Measurements from ENCODE around the gene EFCAB6. TPM values are rescaled to one million over a fixed set of nuclear protein-coding genes. Genes with fewer than 3 reads are reported as not detected.

The EFCAB6 gene
- total and polyA plus RNA-seq, 5 donors from 2014 or later, result 0.18 to 0.77 (median 0.30) TPM; not detected in 2

- H3K9me3 ChIP-seq (ENCODE audit: control insufficient read depth in 2 of 2, low read length in 2 of 2), result no peaks in the 10 kb centered on the region
- no peak overlapping the region for H3K27ac ChIP-seq (ENCODE audit: insufficient read depth, low read length, poor library complexity, severe bottlenecking)
- no peak for DNase-seq
- H3K4me3 ChIP-seq (ENCODE audit: low read depth, low read length), result no peak overlapping the region
- H3K36me3 ChIP-seq (ENCODE audit: control insufficient read depth, insufficient read depth, low read length), result no peaks in the 10 kb centered on the region
- Mint-ChIP-seq H3K4me1 (no peaks in the 10 kb centered on the region), H3K9me3 (no peaks in the 10 kb centered on the region), H3K36me3 (no peaks in the 10 kb centered on the region), H3K27me3 (no peaks in the 10 kb centered on the region), H3K4me3 (no peak overlapping the region), H3K27ac (no peak overlapping the region)
- H3K4me1 ChIP-seq (ENCODE audit: control insufficient read depth, insufficient read depth, low read length, poor library complexity, severe bottlenecking), result no peaks in the 10 kb centered on the region
- no peak for ATAC-seq (ENCODE audit: low read depth in 2 of 2)
- no peaks in the 10 kb centered on the region for H3K27me3 ChIP-seq (ENCODE audit: control insufficient read depth, insufficient read depth, low read length)
Measured at GRCh38 chr22:43838161-43838560, 26.1 kb upstream of the EFCAB6 start.

DNA sequence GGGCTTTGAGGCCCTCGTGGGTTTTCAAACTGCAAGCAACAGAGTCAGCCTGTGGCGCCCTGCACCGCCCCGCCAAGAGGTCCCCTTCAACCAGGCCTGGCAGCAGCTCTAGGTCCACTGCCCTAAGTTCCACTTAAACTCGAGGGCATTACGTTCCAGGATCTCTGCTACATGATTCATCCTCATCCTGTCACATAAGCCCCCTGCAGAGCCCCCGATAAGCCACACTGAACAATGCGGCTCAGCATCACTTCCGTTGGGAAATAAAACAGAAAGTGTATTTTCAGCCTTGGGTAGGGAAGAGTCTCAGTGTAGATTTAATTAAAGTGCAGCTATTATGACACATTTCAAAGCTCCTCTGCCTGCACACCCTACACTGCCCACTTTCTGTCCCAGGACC lies 25.6 kb upstream of the EFCAB6 start:
- no peaks in the 10 kb centered on the region for H3K27me3 Mint-ChIP-seq
- Histone ChIP-seq H3K36me3 (ENCODE audit: control insufficient read depth, insufficient read depth, low read length) (no peaks in the 10 kb centered on the region), H3K4me3 (ENCODE audit: low read depth, low read length) (no peak overlapping the region), H3K27ac (ENCODE audit: insufficient read depth, low read length, poor library complexity, severe bottlenecking) (no peak overlapping the region), H3K4me1 (ENCODE audit: control insufficient read depth, insufficient read depth, low read length, poor library complexity, severe bottlenecking) (no peaks in the 10 kb centered on the region), H3K27me3 (ENCODE audit: control insufficient read depth, insufficient read depth, low read length) (no peaks in the 10 kb centered on the region), H3K9me3 (ENCODE audit: control insufficient read depth in 2 of 2, low read length in 2 of 2) (no peaks in the 10 kb centered on the region)
- H3K9me3 Mint-ChIP-seq, result no peaks in the 10 kb centered on the region
- ATAC-seq (ENCODE audit: low read depth in 2 of 2), result no peak
- no peak overlapping the region for H3K27ac Mint-ChIP-seq
- DNase-seq, result no peak
- H3K36me3 Mint-ChIP-seq, result no peaks in the 10 kb centered on the region
- H3K4me1 Mint-ChIP-seq, result no peaks in the 10 kb centered on the region
- H3K4me3 Mint-ChIP-seq, result no peak overlapping the region

GRCh38 chr22:43835736-43836135 lies 23.6 kb upstream of the EFCAB6 start:
- Histone ChIP-seq H3K27ac (ENCODE audit: insufficient read depth, low read length, poor library complexity, severe bottlenecking) (no peak overlapping the region), H3K9me3 (ENCODE audit: control insufficient read depth in 2 of 2, low read length in 2 of 2) (no peaks in the 10 kb centered on the region), H3K4me3 (ENCODE audit: low read depth, low read length) (no peak overlapping the region), H3K36me3 (ENCODE audit: control insufficient read depth, insufficient read depth, low read length) (no peaks in the 10 kb centered on the region), H3K4me1 (ENCODE audit: control insufficient read depth, insufficient read depth, low read length, poor library complexity, severe bottlenecking) (no peaks in the 10 kb centered on the region), H3K27me3 (ENCODE audit: control insufficient read depth, insufficient read depth, low read length) (no peaks in the 10 kb centered on the region)
- DNase-seq (no peak), ATAC-seq (ENCODE audit: low read depth in 2 of 2) (no peak)
- peaks cover 5% of the 10 kb centered on the region for H3K27me3 Mint-ChIP-seq
- no peak overlapping the region for H3K27ac Mint-ChIP-seq
- no peaks in the 10 kb centered on the region for H3K4me1 Mint-ChIP-seq
- no peaks in the 10 kb centered on the region for H3K9me3 Mint-ChIP-seq
- no peak overlapping the region for H3K4me3 Mint-ChIP-seq
- no peaks in the 10 kb centered on the region for H3K36me3 Mint-ChIP-seq

DNA sequence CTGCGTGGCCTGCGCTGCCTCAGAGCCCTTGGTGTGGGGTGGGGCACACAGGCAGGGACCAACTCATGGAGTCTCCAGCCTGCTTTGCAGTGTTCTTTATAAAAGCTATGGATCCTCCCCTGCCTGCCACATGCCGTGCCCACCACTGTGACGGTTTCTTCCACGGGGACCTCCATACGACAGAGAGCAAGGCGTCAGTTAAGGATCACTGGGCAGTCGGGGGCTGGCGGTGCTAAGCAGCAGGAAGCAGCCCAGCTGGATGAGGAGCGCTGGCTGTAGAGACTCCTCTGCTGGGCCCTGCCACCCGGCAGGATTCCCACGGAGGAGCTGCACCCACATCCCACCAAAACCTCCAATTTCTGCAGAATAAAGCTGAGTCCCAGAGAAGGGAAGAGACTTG lies 23.1 kb upstream of the EFCAB6 start:
- peaks cover 5% of the 10 kb centered on the region for H3K27me3 Mint-ChIP-seq
- no peaks in the 10 kb centered on the region for H3K4me1 Mint-ChIP-seq
- Histone ChIP-seq H3K27me3 (ENCODE audit: control insufficient read depth, insufficient read depth, low read length) (no peaks in the 10 kb centered on the region), H3K9me3 (ENCODE audit: control insufficient read depth in 2 of 2, low read length in 2 of 2) (no peaks in the 10 kb centered on the region), H3K4me3 (ENCODE audit: low read depth, low read length) (no peak overlapping the region), H3K27ac (ENCODE audit: insufficient read depth, low read length, poor library complexity, severe bottlenecking) (no peak overlapping the region), H3K36me3 (ENCODE audit: control insufficient read depth, insufficient read depth, low read length) (no peaks in the 10 kb centered on the region), H3K4me1 (ENCODE audit: control insufficient read depth, insufficient read depth, low read length, poor library complexity, severe bottlenecking) (no peaks in the 10 kb centered on the region)
- ATAC-seq (ENCODE audit: low read depth in 2 of 2), result no peak
- no peak overlapping the region for H3K4me3 Mint-ChIP-seq
- DNase-seq, result no peak
- no peak overlapping the region for H3K27ac Mint-ChIP-seq
- H3K9me3 Mint-ChIP-seq, result no peaks in the 10 kb centered on the region
- no peaks in the 10 kb centered on the region for H3K36me3 Mint-ChIP-seq

- H3K27ac Mint-ChIP-seq, result no peak overlapping the region
- no peaks in the 10 kb centered on the region for H3K27me3 ChIP-seq (ENCODE audit: control insufficient read depth, insufficient read depth, low read length)
- H3K27ac ChIP-seq (ENCODE audit: insufficient read depth, low read length, poor library complexity, severe bottlenecking), result no peak overlapping the region
- H3K4me3 ChIP-seq (ENCODE audit: low read depth, low read length), result no peak overlapping the region
- no peaks in the 10 kb centered on the region for H3K9me3 ChIP-seq (ENCODE audit: control insufficient read depth in 2 of 2, low read length in 2 of 2)
- H3K9me3 Mint-ChIP-seq, result peaks cover 0 to 2% (median 0%) of the 10 kb centered on the region in 7 donors
- H3K4me3 Mint-ChIP-seq, result no peak overlapping the region
- H3K27me3 Mint-ChIP-seq, result peaks cover 7% of the 10 kb centered on the region
- H3K36me3 ChIP-seq (ENCODE audit: control insufficient read depth, insufficient read depth, low read length), result no peaks in the 10 kb centered on the region
- DNase-seq, result no peak
- no peaks in the 10 kb centered on the region for H3K4me1 Mint-ChIP-seq
- ATAC-seq (ENCODE audit: low read depth in 2 of 2), result no peak
- no peaks in the 10 kb centered on the region for H3K36me3 Mint-ChIP-seq
- H3K4me1 ChIP-seq (ENCODE audit: control insufficient read depth, insufficient read depth, low read length, poor library complexity, severe bottlenecking), result no peaks in the 10 kb centered on the region
Measured at GRCh38 chr22:43833286-43834240, 21.5 kb upstream of the EFCAB6 start.

DNA sequence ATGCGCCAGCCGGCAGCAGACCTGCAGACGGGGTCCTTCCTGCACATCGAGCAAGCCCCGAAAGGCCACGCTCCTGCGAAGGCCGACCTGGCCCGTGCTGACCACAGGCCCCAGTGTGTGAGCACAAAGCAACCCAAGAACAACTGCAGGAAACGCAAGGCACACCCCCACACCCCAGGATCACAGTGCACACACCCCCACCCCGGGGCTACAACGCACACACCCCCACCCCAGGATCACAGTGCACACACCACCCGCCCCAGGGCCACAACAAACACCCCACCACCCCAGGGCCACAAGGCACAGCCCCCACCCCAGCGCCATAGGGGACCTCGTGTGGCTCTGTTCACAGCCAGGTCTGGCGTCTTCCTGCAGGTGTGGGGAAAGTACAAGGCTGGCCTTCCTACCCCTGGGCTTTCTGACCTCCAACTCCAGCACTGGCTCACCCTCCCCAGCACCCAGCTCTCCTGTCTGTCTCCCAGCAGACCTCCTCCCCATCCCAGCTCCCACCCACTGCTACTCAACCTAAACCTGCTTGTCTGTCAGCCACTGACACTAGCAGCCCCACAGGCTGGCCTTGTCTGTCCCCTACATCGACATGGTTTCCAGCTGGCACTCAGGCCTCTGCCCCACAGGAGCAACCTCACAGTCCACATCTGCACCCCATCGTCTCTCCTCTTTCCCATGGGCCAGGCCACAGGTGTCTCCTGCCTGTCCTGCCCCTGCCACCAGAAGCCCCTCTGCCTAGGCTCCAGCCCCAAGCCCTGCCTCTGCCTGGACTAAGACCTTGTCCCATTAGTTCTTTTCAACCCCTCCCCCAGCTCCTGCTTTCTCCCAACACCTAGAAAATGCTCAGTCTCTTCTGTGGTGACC lies 20.5 kb upstream of the EFCAB6 start:
- Histone ChIP-seq H3K27ac (ENCODE audit: insufficient read depth, low read length, poor library complexity, severe bottlenecking) (no peak overlapping the region), H3K4me1 (ENCODE audit: control insufficient read depth, insufficient read depth, low read length, poor library complexity, severe bottlenecking) (no peaks in the 10 kb centered on the region), H3K36me3 (ENCODE audit: control insufficient read depth, insufficient read depth, low read length) (no peaks in the 10 kb centered on the region), H3K4me3 (ENCODE audit: low read depth, low read length) (no peak overlapping the region), H3K27me3 (ENCODE audit: control insufficient read depth, insufficient read depth, low read length) (no peaks in the 10 kb centered on the region), H3K9me3 (ENCODE audit: control insufficient read depth in 2 of 2, low read length in 2 of 2) (no peaks in the 10 kb centered on the region)
- Mint-ChIP-seq H3K9me3 (peaks cover 0 to 2% (median 0%) of the 10 kb centered on the region in 7 donors), H3K27ac (no peak overlapping the region), H3K4me3 (no peak overlapping the region), H3K36me3 (no peaks in the 10 kb centered on the region), H3K4me1 (no peaks in the 10 kb centered on the region), H3K27me3 (peaks cover 9% of the 10 kb centered on the region)
- no peak for DNase-seq
- ATAC-seq (ENCODE audit: low read depth in 2 of 2), result no peak

DNA sequence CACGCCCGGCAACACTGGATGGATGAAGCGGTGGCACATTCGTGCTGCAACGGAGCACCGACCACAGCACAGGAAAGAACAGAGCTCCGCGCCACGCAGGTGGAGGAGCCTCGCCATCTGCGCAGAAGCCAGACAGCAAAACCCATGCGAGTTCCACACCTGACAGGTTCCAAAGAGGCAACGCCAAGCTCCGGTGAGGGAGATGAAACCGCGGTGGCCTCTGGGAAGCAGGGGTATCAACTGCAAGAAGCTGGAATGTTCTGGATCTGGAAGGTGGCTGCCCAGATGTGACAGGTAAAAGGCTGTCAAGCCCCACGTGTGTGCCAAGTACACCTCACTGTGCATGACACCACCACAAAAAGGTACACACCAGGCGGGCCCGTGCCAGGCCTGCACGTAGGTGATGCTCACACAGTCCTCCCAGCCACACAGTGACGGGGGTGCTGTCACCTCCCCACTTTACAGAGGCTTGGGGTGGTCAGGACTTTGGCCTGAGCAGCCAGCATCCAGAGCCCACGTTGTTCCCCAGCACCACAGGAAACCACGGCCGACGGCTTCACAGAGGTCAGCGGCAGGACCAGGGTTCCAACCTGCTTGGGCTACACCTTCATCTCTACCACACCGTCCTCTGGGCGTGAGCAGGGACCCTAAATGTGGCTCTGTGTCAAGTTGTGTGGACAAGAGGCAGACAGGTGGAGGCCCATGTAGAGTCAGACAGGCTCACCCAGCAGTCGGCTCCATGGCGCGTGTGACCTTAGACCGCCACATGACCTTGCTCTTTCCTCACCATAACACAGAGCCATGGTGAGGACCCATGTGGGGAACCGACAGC lies 19.7 kb upstream of the EFCAB6 start:
- Histone ChIP-seq H3K36me3 (ENCODE audit: control insufficient read depth, insufficient read depth, low read length) (no peaks in the 10 kb centered on the region), H3K27me3 (ENCODE audit: control insufficient read depth, insufficient read depth, low read length) (no peaks in the 10 kb centered on the region), H3K4me1 (ENCODE audit: control insufficient read depth, insufficient read depth, low read length, poor library complexity, severe bottlenecking) (no peaks in the 10 kb centered on the region), H3K4me3 (ENCODE audit: low read depth, low read length) (no peak overlapping the region), H3K27ac (ENCODE audit: insufficient read depth, low read length, poor library complexity, severe bottlenecking) (no peak overlapping the region), H3K9me3 (ENCODE audit: control insufficient read depth in 2 of 2, low read length in 2 of 2) (no peaks in the 10 kb centered on the region)
- no peaks in the 10 kb centered on the region for H3K36me3 Mint-ChIP-seq
- ATAC-seq (ENCODE audit: low read depth in 2 of 2), result no peak
- peaks cover 0 to 2% (median 0%) of the 10 kb centered on the region in 7 donors for H3K9me3 Mint-ChIP-seq
- no peak for DNase-seq
- no peaks in the 10 kb centered on the region for H3K4me1 Mint-ChIP-seq
- H3K4me3 Mint-ChIP-seq, result no peak overlapping the region
- peaks cover 13% of the 10 kb centered on the region for H3K27me3 Mint-ChIP-seq
- H3K27ac Mint-ChIP-seq, result no peak overlapping the region

Data from CD4-positive, CD25-positive, alpha-beta regulatory T cell (primary cell).